ENCODE results near the gene METRNL.
"Not testable (repeated sequence)": the region's sequence is repeated elsewhere in the genome, so short reads cannot be mapped to it uniquely, and the experiment has no call there.

DNA sequence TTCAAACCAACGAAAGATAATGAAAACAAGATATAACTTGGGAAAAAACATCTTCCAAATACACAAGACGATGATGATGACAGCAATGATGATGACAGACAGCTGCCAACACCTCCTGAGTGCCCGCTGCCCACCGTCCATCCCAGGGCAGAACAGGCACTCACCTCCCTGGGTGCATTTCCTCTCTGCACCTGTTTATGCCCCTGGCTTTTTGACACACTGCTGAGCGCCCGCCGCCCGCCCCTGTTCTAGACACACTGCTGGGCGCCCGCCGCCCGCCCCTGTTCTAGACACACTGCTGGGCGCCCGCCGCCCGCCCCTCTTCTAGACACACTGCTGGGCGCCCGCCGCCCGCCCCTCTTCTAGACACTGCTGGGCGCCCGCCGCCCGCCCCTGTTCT, 40.4 kb upstream of the METRNL start:
- TF ChIP-seq EZH2 (IDR thresholded peaks at IDR 0.05; ENCODE audit: borderline replicate concordance, low read depth, low read length, severe bottlenecking), result not testable (repeated sequence)
- TF ChIP-seq, protein P1, sequence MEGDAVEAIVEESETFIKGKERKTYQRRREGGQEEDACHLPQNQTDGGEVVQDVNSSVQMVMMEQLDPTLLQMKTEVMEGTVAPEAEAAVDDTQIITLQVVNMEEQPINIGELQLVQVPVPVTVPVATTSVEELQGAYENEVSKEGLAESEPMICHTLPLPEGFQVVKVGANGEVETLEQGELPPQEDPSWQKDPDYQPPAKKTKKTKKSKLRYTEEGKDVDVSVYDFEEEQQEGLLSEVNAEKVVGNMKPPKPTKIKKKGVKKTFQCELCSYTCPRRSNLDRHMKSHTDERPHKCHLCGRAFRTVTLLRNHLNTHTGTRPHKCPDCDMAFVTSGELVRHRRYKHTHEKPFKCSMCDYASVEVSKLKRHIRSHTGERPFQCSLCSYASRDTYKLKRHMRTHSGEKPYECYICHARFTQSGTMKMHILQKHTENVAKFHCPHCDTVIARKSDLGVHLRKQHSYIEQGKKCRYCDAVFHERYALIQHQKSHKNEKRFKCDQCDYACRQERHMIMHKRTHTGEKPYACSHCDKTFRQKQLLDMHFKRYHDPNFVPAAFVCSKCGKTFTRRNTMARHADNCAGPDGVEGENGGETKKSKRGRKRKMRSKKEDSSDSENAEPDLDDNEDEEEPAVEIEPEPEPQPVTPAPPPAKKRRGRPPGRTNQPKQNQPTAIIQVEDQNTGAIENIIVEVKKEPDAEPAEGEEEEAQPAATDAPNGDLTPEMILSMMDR (IDR thresholded peaks at IDR 0.05; ENCODE audit: borderline replicate concordance, extremely low read depth, low read length, poor library complexity, severe bottlenecking), result not testable (repeated sequence)

Measured in DND-41 (cell line).